Activated CD4-positive, alpha-beta T cell treated with anti-CD3 and anti-CD28 coated beads, Interleukin-2, amount 50 U/mL, for 4 hours (primary cell): ENCODE data around the gene ITGB3.

Experiments used
- DNase-seq, 2 experiments: peaks; one replicate each; pipeline ENCODE4 v3.0.0-alpha.2; 2020

Gene ITGB3

GRCh38 chr17:47304186-47304585 is 50.6 kb downstream of the ITGB3 start:
- no peak for DNase-seq

GRCh38 chr17:47305302-47305923 is 51.8 kb downstream of the ITGB3 start:
- no peak for DNase-seq

GRCh38 chr17:47310186-47310733 is 56.6 kb downstream of the ITGB3 start:
- DNase-seq = no peak

GRCh38 chr17:47311420-47311819 is 57.8 kb downstream of the ITGB3 start:
- DNase-seq = no peak

- peak in 1 of 2 experiments; percentile 18 for DNase-seq
These were observed 62.0 kb downstream of the ITGB3 start for GRCh38 chr17:47315451-47316266.

- no peak for DNase-seq
These were observed 62.7 kb downstream of the ITGB3 start for GRCh38 chr17:47316311-47316710.

- no peak for DNase-seq
These were observed 63.5 kb downstream of the ITGB3 start for GRCh38 chr17:47317119-47317518.

- DNase-seq = no peak
These were observed 64.7 kb downstream of the ITGB3 start for GRCh38 chr17:47318197-47318918.

- DNase-seq = no peak
These were observed 67.4 kb downstream of the ITGB3 start for GRCh38 chr17:47320879-47321502.

- peak; percentile 61 to 64 for DNase-seq
These were observed 70.0 kb downstream of the ITGB3 start, which contains the start of gene EFCAB13 for GRCh38 chr17:47323382-47324223. EFCAB13 (plus strand) TSS chr17:47323955; CDS start chr17:47328354, 4,399 bp downstream.

- peak; percentile 25 to 36 for DNase-seq
These were observed 70.8 kb downstream of the ITGB3 start for GRCh38 chr17:47324224-47325020.

GRCh38 chr17:47325176-47325575 is 71.5 kb downstream of the ITGB3 start:
- no peak for DNase-seq

- DNase-seq = no peak
These were observed 76.9 kb downstream of the ITGB3 start for GRCh38 chr17:47330548-47330947.

- DNase-seq = no peak
These were observed 78.7 kb downstream of the ITGB3 start for GRCh38 chr17:47332287-47332686.

- no peak for DNase-seq
These were observed 81.7 kb downstream of the ITGB3 start for GRCh38 chr17:47335101-47335936.

GRCh38 chr17:47338026-47338425 is 84.4 kb downstream of the ITGB3 start:
- DNase-seq = no peak

GRCh38 chr17:47352848-47353247 is 99.2 kb downstream of the ITGB3 start:
- no peak for DNase-seq

GRCh38 chr17:47358652-47359051 is 105.0 kb downstream of the ITGB3 start:
- no peak for DNase-seq
